Stimulated activated naive CD8-positive, alpha-beta T cell treated with anti-CD3 and anti-CD28 coated beads, Interleukin-15, amount 100 ng/mL, for 72 hours (primary cell): Measurements from ENCODE around the gene EXD3.
"Not testable (repeated sequence)": the region's sequence is repeated elsewhere in the genome, so short reads cannot be mapped to it uniquely, and the experiment has no call there.

Experiments
- ATAC-seq: fragments of 150-1000 bp; cut with Tn5 transposase; 2 replicates; pipeline ENCODE4 v1.10.0; 2021; ENCODE audit warnings: mild to moderate bottlenecking, moderate library complexity
- DNase-seq, 2 donors: peaks; one replicate each; pipeline ENCODE4 v3.0.0; 2021 to 2022
- H3K27ac Mint-ChIP-seq, 2 donors: one replicate each; pipeline ENCODE4 v1.8.0; 2022; ENCODE audit warnings: mild to moderate bottlenecking in 2 of 2, mixed read lengths in 2 of 2, moderate library complexity in 2 of 2
- H3K27me3 Mint-ChIP-seq: one replicate; pipeline ENCODE4 v1.8.0; 2022; ENCODE audit warnings: mixed read lengths
- H3K4me1 Mint-ChIP-seq: one replicate; pipeline ENCODE4 v1.8.0; 2022; ENCODE audit warnings: mild to moderate bottlenecking, mixed read lengths
- H3K4me3 Mint-ChIP-seq, 2 donors: one replicate each; pipeline ENCODE4 v1.8.0; 2022; ENCODE audit warnings: mild to moderate bottlenecking in 2 of 2, mixed read lengths in 2 of 2, moderate library complexity in 1 of 2
- H3K9me3 Mint-ChIP-seq, 2 donors: one replicate each; pipeline ENCODE4 v1.8.0; 2022; ENCODE audit warnings: mixed read lengths in 2 of 2

The EXD3 gene

GRCh38 chr9:137331929-137332328 is 91.0 kb downstream of the EXD3 start:
- Mint-ChIP-seq H3K9me3 (peaks cover 9 to 19% of the 10 kb centered on the region in 2 donors), H3K27me3 (peaks cover 5% of the 10 kb centered on the region), H3K27ac (no peak overlapping the region), H3K4me3 (no peak overlapping the region), H3K4me1 (peaks cover 5% of the 10 kb centered on the region)
- no peak for DNase-seq
- no peak for ATAC-seq

- peaks cover 17% of the 10 kb centered on the region for H3K4me1 Mint-ChIP-seq
- ATAC-seq (no peak), DNase-seq (no peak)
- no peak overlapping the region for H3K4me3 Mint-ChIP-seq
- H3K27me3 Mint-ChIP-seq, result peaks cover 15% of the 10 kb centered on the region
- no peak overlapping the region for H3K27ac Mint-ChIP-seq
- H3K9me3 Mint-ChIP-seq, result peaks cover 9 to 18% of the 10 kb centered on the region in 2 donors
Measured at GRCh38 chr9:137330689-137331088, 92.3 kb downstream of the EXD3 start.

GRCh38 chr9:137329590-137329989 is 93.4 kb downstream of the EXD3 start:
- peaks cover 15% of the 10 kb centered on the region for H3K27me3 Mint-ChIP-seq
- DNase-seq, H3K4me3 Mint-ChIP-seq, H3K27ac Mint-ChIP-seq, ATAC-seq: not testable (repeated sequence)
- H3K4me1 Mint-ChIP-seq, result peaks cover 18% of the 10 kb centered on the region
- peaks cover 9 to 18% of the 10 kb centered on the region in 2 donors for H3K9me3 Mint-ChIP-seq

- Mint-ChIP-seq H3K9me3 (peaks cover 9 to 18% of the 10 kb centered on the region in 2 donors), H3K27me3 (peaks cover 15% of the 10 kb centered on the region), H3K27ac (peak overlapping the region; percentile 12 to 85), H3K4me1 (peaks cover 18% of the 10 kb centered on the region)
- not testable (repeated sequence) for DNase-seq, ATAC-seq, H3K4me3 Mint-ChIP-seq
Measured at GRCh38 chr9:137327641-137328550, 95.1 kb downstream of the EXD3 start.

- peak overlapping the region; percentile 4 to 31 for H3K27ac Mint-ChIP-seq
- H3K27me3 Mint-ChIP-seq, result peaks cover 15% of the 10 kb centered on the region
- H3K4me1 Mint-ChIP-seq, result peaks cover 18% of the 10 kb centered on the region
- H3K9me3 Mint-ChIP-seq, result peaks cover 9 to 18% of the 10 kb centered on the region in 2 donors
- peak overlapping the region; percentile 36 to 61 for H3K4me3 Mint-ChIP-seq
- ATAC-seq (peak; percentile 71), DNase-seq (peak in 1 of 2 donors; percentile 19)
Measured at GRCh38 chr9:137326445-137327065, 96.4 kb downstream of the EXD3 start.

- H3K9me3 Mint-ChIP-seq, result peaks cover 9 to 18% of the 10 kb centered on the region in 2 donors
- no peak for DNase-seq
- H3K4me1 Mint-ChIP-seq, result peaks cover 20% of the 10 kb centered on the region
- peaks cover 15% of the 10 kb centered on the region for H3K27me3 Mint-ChIP-seq
- H3K4me3 Mint-ChIP-seq, result no peak overlapping the region
- no peak for ATAC-seq
- no peak overlapping the region for H3K27ac Mint-ChIP-seq
Measured at GRCh38 chr9:137325799-137326198, 97.2 kb downstream of the EXD3 start.

- Mint-ChIP-seq H3K4me3 (no peak overlapping the region), H3K4me1 (peaks cover 27% of the 10 kb centered on the region), H3K9me3 (peaks cover 4 to 17% of the 10 kb centered on the region in 2 donors), H3K27me3 (peaks cover 15% of the 10 kb centered on the region), H3K27ac (no peak overlapping the region)
- ATAC-seq (no peak), DNase-seq (no peak)
Measured at GRCh38 chr9:137325124-137325523, 97.8 kb downstream of the EXD3 start.

GRCh38 chr9:137323531-137324331 is 99.2 kb downstream of the EXD3 start:
- Mint-ChIP-seq H3K27me3 (peaks cover 15% of the 10 kb centered on the region), H3K4me3 (no peak overlapping the region), H3K9me3 (peaks cover 0 to 13% of the 10 kb centered on the region in 2 donors), H3K27ac (no peak overlapping the region), H3K4me1 (peaks cover 41% of the 10 kb centered on the region)
- ATAC-seq (no peak), DNase-seq (no peak)

GRCh38 chr9:137321726-137322361 is 101.1 kb downstream of the EXD3 start:
- Mint-ChIP-seq H3K27ac (no peak overlapping the region), H3K9me3 (peaks cover 0 to 3% of the 10 kb centered on the region in 2 donors), H3K27me3 (peaks cover 13% of the 10 kb centered on the region), H3K4me1 (peaks cover 40% of the 10 kb centered on the region), H3K4me3 (no peak overlapping the region)
- ATAC-seq (no peak), DNase-seq (no peak)

- peak overlapping the region; percentile 45 to 73 for H3K4me3 Mint-ChIP-seq
Measured at GRCh38 chr9:137320555-137321384, 102.2 kb downstream of the EXD3 start.

GRCh38 chr9:137319739-137320551 is 103.0 kb downstream of the EXD3 start:
- H3K9me3 Mint-ChIP-seq, result no peaks in the 10 kb centered on the region

More at GRCh38 chr9:137320555-137321384, 102.2 kb downstream of the EXD3 start:
- Mint-ChIP-seq H3K9me3 (no peaks in the 10 kb centered on the region), H3K27me3 (peaks cover 8% of the 10 kb centered on the region), H3K4me1 (peaks cover 36% of the 10 kb centered on the region), H3K27ac (peak overlapping the region in 1 of 2 donors; percentile 93)
- DNase-seq (peak; percentile 27 to 31), ATAC-seq (peak; percentile 44)

GRCh38 chr9:137319011-137319738 is 103.8 kb downstream of the EXD3 start:
- peaks cover 34% of the 10 kb centered on the region for H3K4me1 Mint-ChIP-seq
- no peak overlapping the region for H3K4me3 Mint-ChIP-seq
- no peak overlapping the region for H3K27ac Mint-ChIP-seq
- H3K9me3 Mint-ChIP-seq, result no peaks in the 10 kb centered on the region
- no peak for ATAC-seq
- peaks cover 8% of the 10 kb centered on the region for H3K27me3 Mint-ChIP-seq
- DNase-seq, result no peak

More at GRCh38 chr9:137319739-137320551, 103.0 kb downstream of the EXD3 start:
- DNase-seq (peak in 1 of 2 donors; percentile 11), ATAC-seq (no peak)
- H3K27me3 Mint-ChIP-seq, result peaks cover 8% of the 10 kb centered on the region
- peak overlapping the region in 1 of 2 donors; percentile 73 for H3K4me3 Mint-ChIP-seq
- peak overlapping the region in 1 of 2 donors; percentile 93 for H3K27ac Mint-ChIP-seq
- peaks cover 34% of the 10 kb centered on the region for H3K4me1 Mint-ChIP-seq

GRCh38 chr9:137318602-137319001 is 104.4 kb downstream of the EXD3 start:
- Mint-ChIP-seq H3K9me3 (no peaks in the 10 kb centered on the region), H3K27me3 (peaks cover 8% of the 10 kb centered on the region), H3K4me3 (no peak overlapping the region), H3K4me1 (peaks cover 34% of the 10 kb centered on the region), H3K27ac (no peak overlapping the region)
- DNase-seq, result no peak
- ATAC-seq, result no peak
